Measurements from ENCODE around the gene NEK7. TPM values are rescaled to one million over a fixed set of nuclear protein-coding genes. Genes with fewer than 3 reads are reported as not detected.
"Not testable (repeated sequence)": the region's sequence is repeated elsewhere in the genome, so short reads cannot be mapped to it uniquely, and the experiment has no call there.

Gene NEK7
- total RNA-seq, 1 experiment from 2014 or later = 51.1 TPM

DNA sequence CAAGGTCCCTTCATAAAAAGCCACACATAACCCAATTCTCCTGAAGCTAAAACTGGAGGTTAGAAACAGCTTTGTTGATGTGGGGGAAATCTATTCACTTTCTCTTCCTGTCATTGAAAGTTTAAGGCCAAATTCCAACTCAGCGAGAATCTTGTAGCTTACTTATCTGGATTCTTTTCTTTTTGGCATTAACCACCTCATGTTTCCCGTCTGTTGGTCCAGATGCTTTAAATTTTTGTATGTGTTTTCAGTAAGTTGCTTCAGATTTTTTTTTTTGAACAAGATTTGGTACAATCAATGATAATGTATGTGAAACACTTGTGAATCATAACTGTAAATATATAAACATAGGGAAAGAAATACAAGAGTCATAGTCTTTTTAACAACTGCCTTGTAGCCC lies 33.7 kb upstream of the NEK7 start:
- no peaks in the 10 kb centered on the region for H3K27me3 Mint-ChIP-seq (ENCODE audit: insufficient read depth, unreplicated experiment)
- peak; percentile 23 for DNase-seq (ENCODE audit: unreplicated experiment)
- no peak overlapping the region for H3K4me3 Mint-ChIP-seq (ENCODE audit: unreplicated experiment)
- peak overlapping the region; percentile 50 for H3K27ac Mint-ChIP-seq (ENCODE audit: low read depth, unreplicated experiment)
- intact Hi-C loops (cut with micrococcal nuclease) = no loop called here
- no TSS peak for BruUV-seq (replicated peaks)
- no peaks in the 10 kb centered on the region for H3K9me3 Mint-ChIP-seq (ENCODE audit: unreplicated experiment)
- TF ChIP-seq, protein P1, sequence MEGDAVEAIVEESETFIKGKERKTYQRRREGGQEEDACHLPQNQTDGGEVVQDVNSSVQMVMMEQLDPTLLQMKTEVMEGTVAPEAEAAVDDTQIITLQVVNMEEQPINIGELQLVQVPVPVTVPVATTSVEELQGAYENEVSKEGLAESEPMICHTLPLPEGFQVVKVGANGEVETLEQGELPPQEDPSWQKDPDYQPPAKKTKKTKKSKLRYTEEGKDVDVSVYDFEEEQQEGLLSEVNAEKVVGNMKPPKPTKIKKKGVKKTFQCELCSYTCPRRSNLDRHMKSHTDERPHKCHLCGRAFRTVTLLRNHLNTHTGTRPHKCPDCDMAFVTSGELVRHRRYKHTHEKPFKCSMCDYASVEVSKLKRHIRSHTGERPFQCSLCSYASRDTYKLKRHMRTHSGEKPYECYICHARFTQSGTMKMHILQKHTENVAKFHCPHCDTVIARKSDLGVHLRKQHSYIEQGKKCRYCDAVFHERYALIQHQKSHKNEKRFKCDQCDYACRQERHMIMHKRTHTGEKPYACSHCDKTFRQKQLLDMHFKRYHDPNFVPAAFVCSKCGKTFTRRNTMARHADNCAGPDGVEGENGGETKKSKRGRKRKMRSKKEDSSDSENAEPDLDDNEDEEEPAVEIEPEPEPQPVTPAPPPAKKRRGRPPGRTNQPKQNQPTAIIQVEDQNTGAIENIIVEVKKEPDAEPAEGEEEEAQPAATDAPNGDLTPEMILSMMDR (IDR thresholded peaks at IDR 0.05; ENCODE audit: unreplicated experiment) = no peak
- peaks cover 21% of the 10 kb centered on the region for H3K4me1 Mint-ChIP-seq (ENCODE audit: insufficient read depth, unreplicated experiment)
- ChIA-PET POLR2A (interaction anchor here (1.2 kb wide), 1 partner anchor 34 kb away, joined by 4 read pairs; the partner anchor contains the start of gene NEK7), CTCF (interaction anchor here (0.7 to 1.0 kb wide), 6 partner anchors 10 to 604 kb away, joined by 3 to 5 read pairs (median 3); no protein-coding TSS in a partner anchor)
- no peaks in the 10 kb centered on the region for H3K36me3 Mint-ChIP-seq (ENCODE audit: insufficient read depth, unreplicated experiment)

DNA sequence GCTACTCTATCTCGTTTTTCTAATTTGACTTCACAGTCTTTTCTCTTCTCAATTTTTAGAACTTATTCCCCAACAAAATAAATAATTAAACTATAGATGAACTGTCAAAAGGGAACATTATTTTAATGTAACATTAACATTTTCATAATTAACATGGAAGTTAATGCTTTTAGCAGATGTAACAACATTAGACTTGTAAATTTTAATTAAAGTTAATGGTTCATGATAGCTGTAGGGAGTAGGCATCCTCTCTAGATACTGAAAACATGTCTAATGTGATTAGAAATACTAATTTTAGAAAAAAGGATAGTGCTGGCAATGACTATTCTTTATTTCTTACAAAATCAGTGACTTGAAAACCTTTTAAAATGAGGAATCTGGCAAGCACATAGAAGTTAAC lies 32.1 kb upstream of the NEK7 start:
- Mint-ChIP-seq H3K36me3 (ENCODE audit: insufficient read depth, unreplicated experiment) (no peaks in the 10 kb centered on the region), H3K27ac (ENCODE audit: low read depth, unreplicated experiment) (no peak overlapping the region), H3K4me1 (ENCODE audit: insufficient read depth, unreplicated experiment) (peaks cover 21% of the 10 kb centered on the region), H3K9me3 (ENCODE audit: unreplicated experiment) (no peaks in the 10 kb centered on the region), H3K27me3 (ENCODE audit: insufficient read depth, unreplicated experiment) (no peaks in the 10 kb centered on the region), H3K4me3 (ENCODE audit: unreplicated experiment) (no peak overlapping the region)
- CTCF ChIA-PET = no interaction called here
- no peak for DNase-seq (ENCODE audit: unreplicated experiment)
- intact Hi-C loops (cut with micrococcal nuclease) = no loop called here
- BruUV-seq (replicated peaks) = no TSS peak
- TF ChIP-seq, protein P1 (IDR thresholded peaks at IDR 0.05; ENCODE audit: unreplicated experiment) = no peak
- POLR2A ChIA-PET = interaction anchor here (0.9 kb wide), 1 partner anchor 22 kb away, joined by 3 read pairs; no protein-coding TSS in a partner anchor

DNA sequence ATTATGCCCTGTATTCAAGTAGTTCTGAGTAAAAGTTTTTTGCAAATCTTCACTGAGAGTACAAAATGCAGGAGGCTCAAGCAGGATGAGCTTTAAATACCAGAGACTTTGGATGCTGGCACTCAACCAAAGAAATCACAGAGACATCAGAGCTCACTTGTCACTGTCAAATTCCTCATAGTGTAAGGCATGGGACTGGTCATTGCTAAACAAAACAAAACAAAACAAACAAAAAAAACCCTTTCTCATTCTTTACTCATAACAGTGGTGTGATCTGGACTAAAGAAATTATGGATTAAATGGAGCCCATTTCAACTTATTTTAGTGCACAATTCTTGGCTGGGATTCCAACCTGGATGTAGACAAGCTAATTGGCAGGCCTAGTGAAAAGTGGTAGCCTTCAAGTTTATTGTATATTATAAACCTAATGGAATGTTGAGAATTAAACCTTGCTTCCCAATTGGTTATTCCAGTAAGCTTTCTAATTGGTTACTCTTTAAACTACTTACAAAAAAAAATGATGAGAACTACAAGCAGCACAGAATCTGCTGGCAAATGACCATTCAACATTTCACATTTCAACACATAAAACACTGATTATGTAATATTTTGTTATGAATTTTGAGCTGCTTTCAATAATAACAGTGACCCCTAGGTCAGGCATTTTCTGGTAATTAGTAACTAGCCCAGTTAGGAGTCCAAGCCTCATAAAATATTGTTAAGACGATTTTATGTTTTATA lies 30.6 kb upstream of the NEK7 start:
- Mint-ChIP-seq H3K27me3 (ENCODE audit: insufficient read depth, unreplicated experiment) (no peaks in the 10 kb centered on the region), H3K4me1 (ENCODE audit: insufficient read depth, unreplicated experiment) (peaks cover 21% of the 10 kb centered on the region), H3K36me3 (ENCODE audit: insufficient read depth, unreplicated experiment) (no peaks in the 10 kb centered on the region), H3K4me3 (ENCODE audit: unreplicated experiment) (no peak overlapping the region), H3K9me3 (ENCODE audit: unreplicated experiment) (no peaks in the 10 kb centered on the region), H3K27ac (ENCODE audit: low read depth, unreplicated experiment) (peak overlapping the region; percentile 73)
- no TSS peak for BruUV-seq (replicated peaks)
- DNase-seq (ENCODE audit: unreplicated experiment) = peak; percentile 91
- intact Hi-C loops (cut with micrococcal nuclease) = no loop called here
- CTCF ChIA-PET = interaction anchor here (0.7 to 0.9 kb wide), 4 partner anchors 11 to 1385 kb away, joined by 3 to 4 read pairs (median 4); no protein-coding TSS in a partner anchor
- POLR2A ChIA-PET = interaction anchor here (0.6 to 1.5 kb wide), 6 partner anchors 10 to 228 kb away, joined by 3 to 5 read pairs (median 3); no protein-coding TSS in a partner anchor
- TF ChIP-seq, protein P1 (IDR thresholded peaks at IDR 0.05; ENCODE audit: unreplicated experiment) = no peak

DNA sequence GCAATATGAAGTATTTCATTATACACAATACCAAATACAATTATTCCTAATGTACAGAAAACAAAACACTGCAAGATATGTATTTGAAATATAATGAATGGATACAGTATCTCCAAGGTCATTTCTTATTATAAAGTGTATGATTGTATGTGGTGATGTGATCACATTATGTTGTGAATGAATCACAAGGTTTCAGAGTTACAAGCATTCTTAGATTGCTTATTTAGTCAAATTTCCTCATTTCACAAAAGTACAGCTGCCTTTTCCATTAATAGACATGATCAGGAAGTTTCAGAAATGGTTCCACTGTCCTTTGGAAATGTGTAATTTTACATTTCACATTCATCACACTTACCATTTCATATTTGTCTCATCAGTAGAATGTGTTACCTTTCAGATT lies 28.3 kb upstream of the NEK7 start:
- Mint-ChIP-seq H3K27me3 (ENCODE audit: insufficient read depth, unreplicated experiment) (no peaks in the 10 kb centered on the region), H3K36me3 (ENCODE audit: insufficient read depth, unreplicated experiment) (peaks cover 6% of the 10 kb centered on the region), H3K4me1 (ENCODE audit: insufficient read depth, unreplicated experiment) (peaks cover 10% of the 10 kb centered on the region), H3K27ac (ENCODE audit: low read depth, unreplicated experiment) (no peak overlapping the region), H3K9me3 (ENCODE audit: unreplicated experiment) (no peaks in the 10 kb centered on the region), H3K4me3 (ENCODE audit: unreplicated experiment) (no peak overlapping the region)
- intact Hi-C loops (cut with micrococcal nuclease) = no loop called here
- no peak for DNase-seq (ENCODE audit: unreplicated experiment)
- ChIA-PET POLR2A (interaction anchor here (0.9 to 1.9 kb wide), 3 partner anchors 9 to 226 kb away, joined by 3 to 6 read pairs (median 4); partner anchors contain the start of genes C1orf53 and NEK7), CTCF (no interaction called here)
- BruUV-seq (replicated peaks) = no TSS peak
- TF ChIP-seq, protein P1 (IDR thresholded peaks at IDR 0.05; ENCODE audit: unreplicated experiment) = no peak

DNA sequence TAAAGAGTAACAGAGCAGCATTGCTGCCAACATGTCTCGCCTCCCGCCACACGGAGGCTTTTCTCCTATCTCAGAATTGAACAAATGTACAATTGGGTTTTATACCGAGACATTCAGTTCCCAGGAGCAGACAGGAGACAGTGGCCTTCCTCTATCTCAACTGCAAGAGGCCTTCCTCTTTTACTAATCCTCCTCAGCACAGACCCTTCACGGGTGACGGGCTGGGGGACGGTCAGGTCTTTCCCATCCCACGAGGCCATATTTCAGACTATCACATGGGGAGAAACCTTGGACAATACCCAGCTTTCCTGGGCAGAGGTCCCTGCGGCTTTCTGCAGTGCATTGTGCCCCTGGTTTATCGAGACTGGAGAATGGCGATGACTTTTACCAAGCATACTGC lies 26.7 kb upstream of the NEK7 start:
- H3K4me1 Mint-ChIP-seq (ENCODE audit: insufficient read depth, unreplicated experiment) = peaks cover 10% of the 10 kb centered on the region
- H3K4me3 Mint-ChIP-seq (ENCODE audit: unreplicated experiment); BruUV-seq (replicated peaks); intact Hi-C loops (cut with micrococcal nuclease); H3K27me3 Mint-ChIP-seq (ENCODE audit: insufficient read depth, unreplicated experiment); H3K27ac Mint-ChIP-seq (ENCODE audit: low read depth, unreplicated experiment); H3K36me3 Mint-ChIP-seq (ENCODE audit: insufficient read depth, unreplicated experiment); H3K9me3 Mint-ChIP-seq (ENCODE audit: unreplicated experiment); POLR2A ChIA-PET; DNase-seq (ENCODE audit: unreplicated experiment); CTCF ChIA-PET: not testable (repeated sequence)

Data from MCF 10A (cell line).